Dendritic cell treated with granulocyte-macrophage colony-stimulating factor and Interleukin-4, amounts not matched to agents 40 ng/mL and 50 ng/mL, for 4 days (primary cell): Measurements from ENCODE around the gene BMP4.

Experiments used
- H3K27ac Mint-ChIP-seq: one replicate; pipeline ENCODE4 v1.8.0; 2022; ENCODE audit warnings: mild to moderate bottlenecking, mixed read lengths
- H3K27me3 Mint-ChIP-seq: one replicate; pipeline ENCODE4 v1.8.0; 2022; ENCODE audit warnings: mild to moderate bottlenecking, mixed read lengths
- H3K36me3 Mint-ChIP-seq: one replicate; pipeline ENCODE4 v1.8.0; 2022; ENCODE audit warnings: low read depth, mixed read lengths
- H3K4me1 Mint-ChIP-seq: one replicate; pipeline ENCODE4 v1.8.0; 2022; ENCODE audit warnings: low read depth, mixed read lengths
- H3K4me3 Mint-ChIP-seq: one replicate; pipeline ENCODE4 v1.8.0; 2022; ENCODE audit warnings: mild to moderate bottlenecking, moderate library complexity, mixed read lengths
- H3K9me3 Mint-ChIP-seq: one replicate; pipeline ENCODE4 v1.8.0; 2022; ENCODE audit warnings: mixed read lengths
- intact Hi-C: fragments of 100-400 bp; cut with micrococcal nuclease; formaldehyde crosslinking; loops from one replicate; pipeline ENCODE4 v1.15.0; 2022

BMP4 gene

DNA sequence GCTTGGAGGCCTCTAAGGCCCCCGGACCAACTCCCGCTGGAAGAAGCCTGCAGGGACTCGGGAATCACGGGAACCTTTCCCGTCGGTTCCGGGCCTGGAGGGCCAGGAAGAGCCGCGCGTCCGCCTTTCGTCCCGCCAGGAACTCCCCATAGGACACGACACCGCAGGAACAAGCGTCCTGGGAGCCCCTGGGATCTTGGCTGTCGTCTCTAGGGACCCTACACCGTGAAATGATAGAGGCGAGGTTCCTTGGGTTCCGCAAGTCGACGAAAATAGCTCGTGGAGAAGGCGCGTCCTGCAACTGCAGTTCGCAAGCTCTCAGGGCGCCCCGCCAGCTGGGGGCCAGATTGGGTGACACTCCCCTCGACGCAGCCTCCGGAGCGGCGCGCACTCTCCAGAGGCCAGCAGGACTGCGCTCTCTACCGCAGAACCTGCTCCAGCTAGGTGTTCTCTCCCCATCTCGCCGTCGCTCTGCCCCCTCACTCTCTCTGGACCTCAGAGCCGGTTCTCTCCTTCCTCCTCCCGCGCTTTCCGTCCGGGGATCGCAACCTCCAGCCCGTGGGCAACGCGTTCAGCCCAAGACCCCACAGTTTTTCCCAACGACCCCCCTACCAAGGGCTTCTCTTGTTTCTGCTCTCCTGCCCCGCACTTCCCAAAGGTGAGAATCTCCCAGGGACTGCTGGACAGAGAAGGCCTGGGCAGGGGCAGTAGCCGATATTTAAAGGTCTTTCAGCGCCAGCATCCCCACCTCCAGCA is 776 bp downstream of the BMP4 start:
- intact Hi-C loops: no loop called here
- Mint-ChIP-seq H3K4me3 (no peak overlapping the region), H3K27ac (no peak overlapping the region), H3K36me3 (no peaks in the 10 kb centered on the region), H3K9me3 (no peaks in the 10 kb centered on the region), H3K27me3 (peaks cover 77% of the 10 kb centered on the region), H3K4me1 (peaks cover 29% of the 10 kb centered on the region)

GRCh38 chr14:53955229-53955556 is 1.4 kb downstream of the BMP4 start:
- no peak overlapping the region for H3K27ac Mint-ChIP-seq
- H3K9me3 Mint-ChIP-seq: no peaks in the 10 kb centered on the region
- peaks cover 83% of the 10 kb centered on the region for H3K27me3 Mint-ChIP-seq
- intact Hi-C loops: no loop called here
- H3K36me3 Mint-ChIP-seq: no peaks in the 10 kb centered on the region
- peak overlapping the region; percentile 73 for H3K4me3 Mint-ChIP-seq
- H3K4me1 Mint-ChIP-seq: peaks cover 29% of the 10 kb centered on the region

DNA sequence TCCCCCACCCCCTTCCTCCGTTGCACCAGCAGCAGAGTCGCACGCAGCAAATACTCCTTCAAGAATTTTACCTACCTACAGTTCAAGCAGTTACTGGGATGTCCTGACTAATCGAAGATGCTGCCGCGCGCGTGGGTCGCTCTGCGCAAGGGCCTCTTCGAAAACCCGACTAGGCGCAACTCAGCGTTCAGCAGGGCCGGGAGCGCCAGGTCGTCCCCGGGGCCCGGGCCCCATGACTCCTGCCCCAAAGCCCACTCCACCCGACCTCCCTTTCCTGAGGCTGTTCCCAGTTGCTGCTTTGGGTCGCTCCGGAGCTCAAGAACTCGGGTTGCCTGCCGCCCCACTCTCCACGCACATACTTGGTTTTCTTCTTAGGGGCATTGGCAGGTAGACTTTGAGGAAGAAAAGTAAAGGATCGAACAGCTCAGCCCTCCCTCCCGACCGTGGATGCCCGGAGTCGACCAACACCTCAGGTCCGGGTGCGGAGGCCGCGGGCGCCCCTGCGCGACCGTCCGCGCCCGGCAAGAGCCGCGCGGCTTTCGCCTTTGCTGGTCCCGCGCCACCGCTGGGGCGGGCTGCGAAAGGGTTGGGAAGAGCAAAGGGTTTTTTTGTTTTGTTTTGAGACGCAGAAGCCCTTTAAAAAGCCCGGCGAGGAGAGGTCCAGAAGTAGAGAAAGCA is 1.9 kb downstream of the BMP4 start:
- peaks cover 29% of the 10 kb centered on the region for H3K4me1 Mint-ChIP-seq
- H3K27me3 Mint-ChIP-seq: peaks cover 82% of the 10 kb centered on the region
- no peaks in the 10 kb centered on the region for H3K9me3 Mint-ChIP-seq
- H3K27ac Mint-ChIP-seq: no peak overlapping the region
- H3K36me3 Mint-ChIP-seq: no peaks in the 10 kb centered on the region
- intact Hi-C loops: no loop called here
- peak overlapping the region; percentile 81 for H3K4me3 Mint-ChIP-seq

- H3K9me3 Mint-ChIP-seq: no peaks in the 10 kb centered on the region
- intact Hi-C loops: no loop called here
- no peak overlapping the region for H3K27ac Mint-ChIP-seq
- peaks cover 82% of the 10 kb centered on the region for H3K27me3 Mint-ChIP-seq
- H3K36me3 Mint-ChIP-seq: no peaks in the 10 kb centered on the region
- H3K4me1 Mint-ChIP-seq: peaks cover 29% of the 10 kb centered on the region
- peak overlapping the region; percentile 81 for H3K4me3 Mint-ChIP-seq
Observed at GRCh38 chr14:53953828-53954550, 2.6 kb downstream of the BMP4 start.

GRCh38 chr14:53953002-53953827 is 3.4 kb downstream of the BMP4 start:
- H3K4me3 Mint-ChIP-seq: peak overlapping the region; percentile 81
- H3K27ac Mint-ChIP-seq: no peak overlapping the region
- no peaks in the 10 kb centered on the region for H3K9me3 Mint-ChIP-seq
- intact Hi-C loops: no loop called here
- peaks cover 87% of the 10 kb centered on the region for H3K27me3 Mint-ChIP-seq
- H3K4me1 Mint-ChIP-seq: peaks cover 29% of the 10 kb centered on the region
- no peaks in the 10 kb centered on the region for H3K36me3 Mint-ChIP-seq

DNA sequence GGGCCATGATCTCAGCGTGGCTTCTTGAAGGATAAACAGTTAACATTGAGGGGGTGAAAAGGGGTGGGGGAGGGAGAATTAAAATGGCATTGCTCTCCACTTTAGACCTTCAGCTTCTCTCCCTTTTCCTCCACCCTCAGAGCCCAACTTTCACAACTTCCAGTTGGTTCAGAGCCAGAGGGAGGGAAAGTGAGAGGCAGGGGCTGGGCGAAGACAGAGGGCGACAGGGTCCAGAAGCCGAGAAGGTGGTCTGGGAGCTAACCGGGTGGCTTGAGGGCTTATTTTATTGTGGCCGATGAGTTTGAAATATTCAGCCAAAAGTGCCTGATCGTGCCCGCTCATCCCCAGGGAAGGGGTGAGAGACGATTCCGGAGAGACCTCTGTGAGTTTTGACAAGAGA is 4.1 kb downstream of the BMP4 start:
- Mint-ChIP-seq H3K36me3 (no peaks in the 10 kb centered on the region), H3K4me3 (no peak overlapping the region), H3K9me3 (no peaks in the 10 kb centered on the region), H3K4me1 (peaks cover 29% of the 10 kb centered on the region), H3K27ac (no peak overlapping the region), H3K27me3 (peaks cover 89% of the 10 kb centered on the region)
- intact Hi-C loops: no loop called here

DNA sequence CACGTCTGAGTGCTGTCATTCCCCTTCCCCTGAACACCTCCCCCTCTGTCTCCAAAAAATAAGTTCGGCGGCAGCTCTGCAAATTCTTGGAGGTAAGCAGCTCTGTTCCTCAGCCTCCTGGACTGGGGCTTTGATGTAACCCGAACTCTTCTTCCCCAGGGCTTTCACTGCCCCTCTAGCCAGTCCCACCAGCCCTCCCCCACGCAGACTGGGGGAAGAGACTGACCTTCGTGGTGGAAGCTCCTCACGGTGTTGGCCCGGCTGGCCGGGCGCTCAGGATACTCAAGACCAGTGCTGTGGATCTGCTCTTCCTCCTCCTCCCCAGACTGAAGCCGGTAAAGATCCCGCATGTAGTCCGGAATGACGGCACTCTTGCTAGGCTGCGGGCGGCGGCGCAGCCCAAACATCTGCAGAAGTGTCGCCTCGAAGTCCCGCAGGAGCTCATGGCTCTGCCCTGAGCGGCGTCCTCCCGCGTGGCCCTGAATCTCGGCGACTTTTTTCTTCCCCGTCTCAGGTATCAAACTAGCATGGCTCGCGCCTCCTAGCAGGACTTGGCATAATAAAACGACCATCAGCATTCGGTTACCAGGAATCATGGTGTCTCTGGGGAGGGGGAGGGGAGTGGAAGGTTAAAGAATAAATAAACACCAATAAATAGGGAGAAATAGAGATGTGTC is 4.9 kb downstream of the BMP4 start:
- Mint-ChIP-seq H3K4me3 (no peak overlapping the region), H3K36me3 (no peaks in the 10 kb centered on the region), H3K9me3 (no peaks in the 10 kb centered on the region), H3K27ac (no peak overlapping the region), H3K27me3 (peaks cover 89% of the 10 kb centered on the region), H3K4me1 (peaks cover 29% of the 10 kb centered on the region)
- intact Hi-C loops: no loop called here

DNA sequence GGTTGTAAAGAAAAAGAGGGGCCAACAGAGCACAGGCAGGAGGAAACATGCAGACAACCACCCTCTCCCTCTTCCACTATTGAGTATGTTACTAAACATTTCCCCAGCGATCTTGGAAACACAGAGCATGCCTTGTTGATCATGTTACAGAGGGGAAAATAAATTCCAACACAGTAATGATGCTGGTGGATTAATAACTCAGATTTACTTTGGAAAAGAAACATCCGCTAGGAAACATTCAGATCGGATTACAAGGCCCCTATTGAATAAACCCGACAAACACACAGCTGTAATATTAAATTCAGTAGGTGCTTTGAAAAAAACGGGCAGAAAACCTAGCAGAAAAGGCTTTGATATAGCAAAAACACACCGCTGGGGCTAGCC is 5.4 kb downstream of the BMP4 start:
- intact Hi-C loops: no loop called here
- Mint-ChIP-seq H3K27me3 (peaks cover 88% of the 10 kb centered on the region), H3K4me3 (no peak overlapping the region), H3K9me3 (no peaks in the 10 kb centered on the region), H3K4me1 (peaks cover 28% of the 10 kb centered on the region), H3K27ac (no peak overlapping the region), H3K36me3 (no peaks in the 10 kb centered on the region)

DNA sequence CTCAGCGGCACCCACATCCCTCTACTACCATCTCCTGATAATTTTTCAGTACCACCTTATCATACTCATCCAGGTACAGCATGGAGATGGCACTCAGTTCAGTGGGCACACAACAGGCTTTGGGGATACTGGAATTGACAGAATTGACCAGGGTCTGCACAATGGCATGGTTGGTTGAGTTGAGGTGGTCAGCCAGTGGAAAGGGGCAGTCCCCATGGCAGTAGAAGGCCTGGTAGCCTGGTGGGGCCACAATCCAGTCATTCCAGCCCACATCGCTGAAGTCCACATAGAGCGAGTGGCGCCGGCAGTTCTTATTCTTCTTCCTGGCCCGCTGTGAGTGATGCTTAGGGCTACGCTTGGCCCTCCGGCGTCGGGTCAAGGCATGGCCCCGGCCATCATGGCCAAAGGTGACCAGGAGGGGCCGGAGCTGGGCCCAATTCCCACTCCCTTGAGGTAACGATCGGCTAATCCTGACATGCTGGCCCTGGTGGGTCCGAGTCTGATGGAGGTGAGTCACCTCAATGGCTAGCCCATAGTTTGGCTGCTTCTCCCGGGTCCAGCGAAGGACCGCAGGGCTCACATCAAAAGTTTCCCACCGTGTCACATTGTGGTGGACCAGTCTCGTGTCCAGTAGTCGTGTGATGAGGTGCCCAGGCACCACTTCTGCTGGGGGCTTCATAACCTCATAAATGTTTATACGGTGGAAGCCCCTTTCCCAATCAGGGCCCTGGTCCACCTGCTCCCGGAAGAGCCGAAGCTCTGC is 6.4 kb downstream of the BMP4 start:
- H3K4me1 Mint-ChIP-seq: peaks cover 17% of the 10 kb centered on the region
- H3K27ac Mint-ChIP-seq: no peak overlapping the region
- peaks cover 86% of the 10 kb centered on the region for H3K27me3 Mint-ChIP-seq
- intact Hi-C loops: no loop called here
- H3K9me3 Mint-ChIP-seq: no peaks in the 10 kb centered on the region
- H3K36me3 Mint-ChIP-seq: no peaks in the 10 kb centered on the region
- no peak overlapping the region for H3K4me3 Mint-ChIP-seq

- H3K4me3 Mint-ChIP-seq: no peak overlapping the region
Observed at GRCh38 chr14:53949201-53949600, 7.4 kb downstream of the BMP4 start.

GRCh38 chr14:53948205-53948884 is 8.3 kb downstream of the BMP4 start:
- Mint-ChIP-seq H3K27me3 (peaks cover 83% of the 10 kb centered on the region), H3K36me3 (no peaks in the 10 kb centered on the region), H3K9me3 (no peaks in the 10 kb centered on the region), H3K27ac (no peak overlapping the region), H3K4me1 (no peaks in the 10 kb centered on the region), H3K4me3 (no peak overlapping the region)
- intact Hi-C loops: no loop called here

More at GRCh38 chr14:53949201-53949600, 7.4 kb downstream of the BMP4 start:
- intact Hi-C loops: no loop called here
- Mint-ChIP-seq H3K27me3 (peaks cover 84% of the 10 kb centered on the region), H3K4me1 (peaks cover 7% of the 10 kb centered on the region), H3K36me3 (no peaks in the 10 kb centered on the region), H3K27ac (no peak overlapping the region), H3K9me3 (no peaks in the 10 kb centered on the region)

DNA sequence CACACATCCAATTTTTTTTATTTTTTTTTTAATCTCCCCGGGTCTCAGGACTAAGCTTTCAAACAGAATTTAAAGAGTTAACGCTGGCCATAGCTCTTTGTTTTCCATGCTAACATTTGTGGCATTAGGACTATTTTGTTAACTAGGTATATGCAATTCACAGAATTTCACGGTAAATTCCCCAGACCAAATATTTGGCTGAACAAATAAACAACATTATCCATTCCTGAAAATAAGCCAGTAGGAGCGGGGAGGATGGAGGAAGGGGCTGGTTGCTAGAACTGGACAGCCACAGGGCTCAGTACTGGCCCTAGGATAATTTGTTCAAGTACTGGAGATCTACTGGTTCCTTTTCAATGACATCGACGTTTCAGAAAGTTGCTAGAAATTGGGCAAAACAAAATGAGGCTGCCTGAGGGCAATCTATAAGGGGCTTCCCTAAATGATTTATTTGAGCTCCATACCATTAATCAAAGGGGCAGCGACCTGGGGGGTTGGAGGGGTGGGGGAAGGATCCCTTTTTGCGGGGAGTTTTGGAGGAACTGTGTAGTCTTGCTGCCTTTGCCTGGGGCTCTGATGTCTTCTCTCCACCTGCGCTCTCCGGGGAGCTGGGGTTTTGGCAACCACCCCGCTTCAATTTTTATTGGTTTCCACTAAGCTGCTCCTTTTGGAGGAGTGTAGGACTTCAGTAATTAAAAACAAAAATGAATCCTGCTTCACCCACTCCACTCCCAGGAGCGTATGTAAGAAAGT is 9.0 kb downstream of the BMP4 start:
- H3K9me3 Mint-ChIP-seq: no peaks in the 10 kb centered on the region
- H3K36me3 Mint-ChIP-seq: no peaks in the 10 kb centered on the region
- intact Hi-C loops: no loop called here
- H3K27me3 Mint-ChIP-seq: peaks cover 80% of the 10 kb centered on the region
- H3K4me3 Mint-ChIP-seq: no peak overlapping the region
- H3K27ac Mint-ChIP-seq: no peak overlapping the region
- no peaks in the 10 kb centered on the region for H3K4me1 Mint-ChIP-seq
